ENCODE data around the gene POLR2A. TPM values are rescaled to one million over a fixed set of nuclear protein-coding genes. Genes with fewer than 3 reads are reported as not detected.

The POLR2A gene
- total RNA-seq, 1 donor from 2014 or later: 151 TPM

- H3K9ac ChIP-seq (ENCODE audit: low read length): no peak overlapping the region
- H3K4me2 ChIP-seq (ENCODE audit: low read length): no peak overlapping the region
- H3K4me3 ChIP-seq (ENCODE audit: insufficient read depth, low read depth, low read length): no peak overlapping the region
- no peaks in the 10 kb centered on the region for H3K9me3 Mint-ChIP-seq (ENCODE audit: unreplicated experiment)
- no peak overlapping the region for H2AFZ ChIP-seq (ENCODE audit: low read depth, low read length)
- H3K9me3 ChIP-seq (ENCODE audit: insufficient read depth, low read depth, low read length): no peaks in the 10 kb centered on the region
- H3K4me3 Mint-ChIP-seq (ENCODE audit: unreplicated experiment): no peak overlapping the region
- FAIRE-seq (no peak), DNase-seq (ENCODE audit: low read depth) (no peak)
- no peaks in the 10 kb centered on the region for H3K4me1 ChIP-seq (ENCODE audit: insufficient read depth, low read length)
- peaks cover 1% of the 10 kb centered on the region for H3K4me1 Mint-ChIP-seq (ENCODE audit: low read depth, unreplicated experiment)
- H3K36me3 ChIP-seq (ENCODE audit: insufficient read depth, low read length): peaks cover 40% of the 10 kb centered on the region
- no peaks in the 10 kb centered on the region for H3K27me3 ChIP-seq (ENCODE audit: insufficient read depth, low read length)
- H3K79me2 ChIP-seq (ENCODE audit: insufficient read depth, low read length): peaks cover 8% of the 10 kb centered on the region
- H3K27me3 Mint-ChIP-seq (ENCODE audit: low read depth, unreplicated experiment): no peaks in the 10 kb centered on the region
- peak overlapping the region; percentile 50 for H3K27ac Mint-ChIP-seq (ENCODE audit: unreplicated experiment)
- no peak overlapping the region for H3K27ac ChIP-seq (ENCODE audit: low read depth, low read length)
- H3K36me3 Mint-ChIP-seq (ENCODE audit: low read depth, unreplicated experiment): peaks cover 22% of the 10 kb centered on the region
- H4K20me1 ChIP-seq (ENCODE audit: insufficient read depth, low read length): peaks cover 40% of the 10 kb centered on the region
- no peak for TF ChIP-seq EZH2 (IDR thresholded peaks at IDR 0.05; ENCODE audit: insufficient read depth, low read length)
- no peak for TF ChIP-seq CTCF (IDR thresholded peaks at IDR 0.05; ENCODE audit: insufficient read depth, low read depth, low read length)
Measured at GRCh38 chr17:7511108-7511507, 26.9 kb downstream of the POLR2A start.

DNA sequence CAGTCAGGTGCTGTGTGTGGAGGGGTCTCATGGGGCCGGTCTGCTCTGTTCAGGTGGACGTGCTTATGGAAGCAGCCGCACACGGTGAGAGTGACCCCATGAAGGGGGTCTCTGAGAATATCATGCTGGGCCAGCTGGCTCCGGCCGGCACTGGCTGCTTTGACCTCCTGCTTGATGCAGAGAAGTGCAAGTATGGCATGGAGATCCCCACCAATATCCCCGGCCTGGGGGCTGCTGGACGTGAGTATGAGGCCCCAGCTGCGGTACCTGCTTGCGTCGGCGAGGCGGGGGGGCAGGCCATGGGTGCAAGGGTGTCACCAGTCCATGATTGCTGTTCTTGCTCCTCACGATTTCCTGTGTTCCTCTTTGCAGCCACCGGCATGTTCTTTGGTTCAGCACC, 27.9 kb downstream of the POLR2A start:
- no peak overlapping the region for H2AFZ ChIP-seq (ENCODE audit: low read depth, low read length)
- H3K36me3 ChIP-seq (ENCODE audit: insufficient read depth, low read length): peaks cover 34% of the 10 kb centered on the region
- H3K9ac ChIP-seq (ENCODE audit: low read length): no peak overlapping the region
- Mint-ChIP-seq H3K9me3 (ENCODE audit: unreplicated experiment) (no peaks in the 10 kb centered on the region), H3K27me3 (ENCODE audit: low read depth, unreplicated experiment) (no peaks in the 10 kb centered on the region), H3K27ac (ENCODE audit: unreplicated experiment) (no peak overlapping the region), H3K4me1 (ENCODE audit: low read depth, unreplicated experiment) (peaks cover 1% of the 10 kb centered on the region), H3K36me3 (ENCODE audit: low read depth, unreplicated experiment) (peaks cover 20% of the 10 kb centered on the region), H3K4me3 (ENCODE audit: unreplicated experiment) (no peak overlapping the region)
- no peak overlapping the region for H3K4me3 ChIP-seq (ENCODE audit: insufficient read depth, low read depth, low read length)
- H3K79me2 ChIP-seq (ENCODE audit: insufficient read depth, low read length): peaks cover 2% of the 10 kb centered on the region
- TF ChIP-seq CTCF (IDR thresholded peaks at IDR 0.05; ENCODE audit: insufficient read depth, low read depth, low read length) (no peak), EZH2 (IDR thresholded peaks at IDR 0.05; ENCODE audit: insufficient read depth, low read length) (no peak)
- no peak overlapping the region for H3K27ac ChIP-seq (ENCODE audit: low read depth, low read length)
- no peaks in the 10 kb centered on the region for H3K27me3 ChIP-seq (ENCODE audit: insufficient read depth, low read length)
- no peaks in the 10 kb centered on the region for H3K4me1 ChIP-seq (ENCODE audit: insufficient read depth, low read length)
- no peaks in the 10 kb centered on the region for H3K9me3 ChIP-seq (ENCODE audit: insufficient read depth, low read depth, low read length)
- FAIRE-seq: no peak
- H3K4me2 ChIP-seq (ENCODE audit: low read length): no peak overlapping the region
- no peak for DNase-seq (ENCODE audit: low read depth)
- H4K20me1 ChIP-seq (ENCODE audit: insufficient read depth, low read length): peaks cover 31% of the 10 kb centered on the region

DNA sequence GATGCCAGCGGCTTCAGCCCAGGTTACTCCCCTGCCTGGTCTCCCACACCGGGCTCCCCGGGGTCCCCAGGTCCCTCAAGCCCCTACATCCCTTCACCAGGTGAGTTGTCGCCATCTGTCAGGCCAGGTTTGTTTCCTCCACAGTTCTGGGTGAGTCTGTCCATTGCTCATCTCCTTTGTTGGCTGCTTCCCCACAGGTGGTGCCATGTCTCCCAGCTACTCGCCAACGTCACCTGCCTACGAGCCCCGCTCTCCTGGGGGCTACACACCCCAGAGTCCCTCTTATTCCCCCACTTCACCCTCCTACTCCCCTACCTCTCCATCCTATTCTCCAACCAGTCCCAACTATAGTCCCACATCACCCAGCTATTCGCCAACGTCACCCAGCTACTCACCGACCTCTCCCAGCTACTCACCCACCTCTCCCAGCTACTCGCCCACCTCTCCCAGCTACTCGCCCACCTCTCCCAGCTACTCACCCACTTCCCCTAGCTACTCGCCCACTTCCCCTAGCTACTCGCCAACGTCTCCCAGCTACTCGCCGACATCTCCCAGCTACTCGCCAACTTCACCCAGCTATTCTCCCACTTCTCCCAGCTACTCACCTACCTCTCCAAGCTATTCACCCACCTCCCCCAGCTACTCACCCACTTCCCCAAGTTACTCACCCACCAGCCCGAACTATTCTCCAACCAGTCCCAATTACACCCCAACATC, 28.8 kb downstream of the POLR2A start:
- H3K9me3 Mint-ChIP-seq (ENCODE audit: unreplicated experiment): no peaks in the 10 kb centered on the region
- peaks cover 31% of the 10 kb centered on the region for H4K20me1 ChIP-seq (ENCODE audit: insufficient read depth, low read length)
- peaks cover 2% of the 10 kb centered on the region for H3K79me2 ChIP-seq (ENCODE audit: insufficient read depth, low read length)
- no peaks in the 10 kb centered on the region for H3K4me1 ChIP-seq (ENCODE audit: insufficient read depth, low read length)
- no peak overlapping the region for H3K9ac ChIP-seq (ENCODE audit: low read length)
- no peak overlapping the region for H3K4me2 ChIP-seq (ENCODE audit: low read length)
- no peak overlapping the region for H3K4me3 Mint-ChIP-seq (ENCODE audit: unreplicated experiment)
- no peaks in the 10 kb centered on the region for H3K9me3 ChIP-seq (ENCODE audit: insufficient read depth, low read depth, low read length)
- TF ChIP-seq CTCF (IDR thresholded peaks at IDR 0.05; ENCODE audit: insufficient read depth, low read depth, low read length): no peak
- no peak overlapping the region for H3K4me3 ChIP-seq (ENCODE audit: insufficient read depth, low read depth, low read length)
- no peak overlapping the region for H3K27ac Mint-ChIP-seq (ENCODE audit: unreplicated experiment)
- DNase-seq (ENCODE audit: low read depth) (no peak), FAIRE-seq (no peak)
- H3K36me3 ChIP-seq (ENCODE audit: insufficient read depth, low read length): peaks cover 30% of the 10 kb centered on the region
- H3K27ac ChIP-seq (ENCODE audit: low read depth, low read length): no peak overlapping the region
- no peaks in the 10 kb centered on the region for H3K27me3 Mint-ChIP-seq (ENCODE audit: low read depth, unreplicated experiment)
- no peaks in the 10 kb centered on the region for H3K27me3 ChIP-seq (ENCODE audit: insufficient read depth, low read length)
- H2AFZ ChIP-seq (ENCODE audit: low read depth, low read length): no peak overlapping the region
- H3K4me1 Mint-ChIP-seq (ENCODE audit: low read depth, unreplicated experiment): peaks cover 1% of the 10 kb centered on the region
- peaks cover 18% of the 10 kb centered on the region for H3K36me3 Mint-ChIP-seq (ENCODE audit: low read depth, unreplicated experiment)

Data from astrocyte (in vitro differentiated cells and primary cell).